SK-N-SH treated with all-trans-retinoic acid at 6 μM for 48 hours (cell line): ENCODE measurements around the gene CEACAM16.

Experiments used
- ARNTL ChIP-seq: fragments of 450-650 bp; formaldehyde crosslinking; IDR thresholded peaks from 2 replicates; pipeline ENCODE4 v1.5.0; 2020; ENCODE audit warnings: low read depth, mild to moderate bottlenecking, moderate library complexity, borderline replicate concordance
- BACH2 ChIP-seq: fragments of 250-450 bp; sonication (Bioruptor Pico); IDR thresholded peaks from 2 replicates; pipeline ENCODE4 v1.9.0; 2021; ENCODE audit warnings: mild to moderate bottlenecking, borderline replicate concordance
- CSDC2 ChIP-seq: fragments of 250-450 bp; sonication (Bioruptor Pico); IDR thresholded peaks from 2 replicates; pipeline ENCODE4 v1.5.0; 2020; ENCODE audit warnings: mild to moderate bottlenecking, moderate library complexity
- GLIS3 ChIP-seq: fragments of 250-450 bp; sonication (Bioruptor Pico); IDR thresholded peaks from 2 replicates; pipeline ENCODE4 v1.5.0; 2020; ENCODE audit warnings: mild to moderate bottlenecking, moderate library complexity
- PPARA ChIP-seq: fragments of 250-450 bp; sonication (Bioruptor Pico); IDR thresholded peaks from 2 replicates; pipeline ENCODE4 v1.5.0; 2020; ENCODE audit warnings: mild to moderate bottlenecking, borderline replicate concordance
- RARB ChIP-seq: fragments of 250-450 bp; sonication (Bioruptor Pico); IDR thresholded peaks from 2 replicates; pipeline ENCODE4 v1.8.0; 2021; ENCODE audit warnings: mild to moderate bottlenecking, moderate library complexity
- TCF4 ChIP-seq: fragments of 250-450 bp; sonication (Bioruptor Pico); IDR thresholded peaks from 2 replicates; pipeline ENCODE4 v1.8.0; 2021; ENCODE audit warnings: mild to moderate bottlenecking, moderate library complexity, borderline replicate concordance
- ZFP3 ChIP-seq: fragments of 250-450 bp; sonication (Bioruptor Pico); IDR thresholded peaks from 2 replicates; pipeline ENCODE4 v1.5.0; 2020; ENCODE audit warnings: mild to moderate bottlenecking, moderate library complexity
- ZFP30 ChIP-seq: fragments of 450-650 bp; formaldehyde crosslinking; IDR thresholded peaks from 2 replicates; pipeline ENCODE4 v1.5.0; 2022; ENCODE audit warnings: mild to moderate bottlenecking, moderate library complexity
- ZNF565 ChIP-seq: fragments of 450-650 bp; formaldehyde crosslinking; conservative IDR thresholded peaks from 2 replicates; pipeline ENCODE4 v1.5.0; 2020; ENCODE audit warnings: low read depth, mild to moderate bottlenecking, moderate library complexity
- TF ChIP-seq, protein P1 (sequence below): fragments of 250-450 bp; sonication (Bioruptor Pico); IDR thresholded peaks from 2 replicates; pipeline ENCODE4 v1.5.1; 2021; ENCODE audit warnings: mild to moderate bottlenecking, moderate library complexity
- TF ChIP-seq, protein P2 (sequence below): fragments of 250-450 bp; sonication (Bioruptor Pico); IDR thresholded peaks from 2 replicates; pipeline ENCODE4 v1.5.1; 2020; ENCODE audit warnings: low read depth, mild to moderate bottlenecking, moderate library complexity
- TF ChIP-seq, protein P3 (sequence below): fragments of 250-450 bp; sonication (Bioruptor Pico); IDR thresholded peaks from 2 replicates; pipeline ENCODE4 v1.5.0; 2020; ENCODE audit warnings: mild to moderate bottlenecking, moderate library complexity

DNA sequence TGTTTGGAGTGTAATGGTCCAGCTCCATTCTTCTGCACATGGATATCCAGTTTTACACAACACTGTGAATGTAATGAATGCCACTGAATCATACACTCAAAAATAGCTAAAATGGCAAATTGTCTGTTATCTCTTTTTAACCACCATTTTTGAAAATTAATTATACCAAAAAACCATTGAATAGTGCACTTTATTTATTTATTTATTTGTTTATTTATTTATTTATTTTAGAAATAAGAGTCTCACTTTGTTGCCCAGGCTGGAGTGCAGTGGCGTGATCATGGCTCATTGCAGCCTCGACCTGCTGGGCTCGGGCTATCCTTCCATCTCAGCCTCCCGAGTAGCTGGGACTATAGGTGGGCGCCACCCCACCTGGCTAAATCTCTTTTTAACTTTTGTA, 35.0 kb upstream of the CEACAM16 start:
- no peak for TF ChIP-seq ARNTL (CRISPR knock-in tag)
- TF ChIP-seq ZFP3 (CRISPR knock-in tag), result no peak
- TF ChIP-seq ZNF565, result no peak
- TF ChIP-seq GLIS3 (CRISPR knock-in tag), result no peak
- no peak for TF ChIP-seq BACH2 (CRISPR knock-in tag)
- TF ChIP-seq, protein P1, sequence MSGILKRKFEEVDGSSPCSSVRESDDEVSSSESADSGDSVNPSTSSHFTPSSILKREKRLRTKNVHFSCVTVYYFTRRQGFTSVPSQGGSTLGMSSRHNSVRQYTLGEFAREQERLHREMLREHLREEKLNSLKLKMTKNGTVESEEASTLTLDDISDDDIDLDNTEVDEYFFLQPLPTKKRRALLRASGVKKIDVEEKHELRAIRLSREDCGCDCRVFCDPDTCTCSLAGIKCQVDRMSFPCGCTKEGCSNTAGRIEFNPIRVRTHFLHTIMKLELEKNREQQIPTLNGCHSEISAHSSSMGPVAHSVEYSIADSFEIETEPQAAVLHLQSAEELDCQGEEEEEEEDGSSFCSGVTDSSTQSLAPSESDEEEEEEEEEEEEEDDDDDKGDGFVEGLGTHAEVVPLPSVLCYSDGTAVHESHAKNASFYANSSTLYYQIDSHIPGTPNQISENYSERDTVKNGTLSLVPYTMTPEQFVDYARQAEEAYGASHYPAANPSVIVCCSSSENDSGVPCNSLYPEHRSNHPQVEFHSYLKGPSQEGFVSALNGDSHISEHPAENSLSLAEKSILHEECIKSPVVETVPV (CRISPR knock-in tag), result no peak
- TF ChIP-seq CSDC2, result no peak
- no peak for TF ChIP-seq RARB (CRISPR knock-in tag)
- TF ChIP-seq, protein P2, sequence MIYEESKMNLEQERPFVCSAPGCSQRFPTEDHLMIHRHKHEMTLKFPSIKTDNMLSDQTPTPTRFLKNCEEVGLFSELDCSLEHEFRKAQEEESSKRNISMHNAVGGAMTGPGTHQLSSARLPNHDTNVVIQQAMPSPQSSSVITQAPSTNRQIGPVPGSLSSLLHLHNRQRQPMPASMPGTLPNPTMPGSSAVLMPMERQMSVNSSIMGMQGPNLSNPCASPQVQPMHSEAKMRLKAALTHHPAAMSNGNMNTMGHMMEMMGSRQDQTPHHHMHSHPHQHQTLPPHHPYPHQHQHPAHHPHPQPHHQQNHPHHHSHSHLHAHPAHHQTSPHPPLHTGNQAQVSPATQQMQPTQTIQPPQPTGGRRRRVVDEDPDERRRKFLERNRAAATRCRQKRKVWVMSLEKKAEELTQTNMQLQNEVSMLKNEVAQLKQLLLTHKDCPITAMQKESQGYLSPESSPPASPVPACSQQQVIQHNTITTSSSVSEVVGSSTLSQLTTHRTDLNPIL (CRISPR knock-in tag), result no peak
- no peak for TF ChIP-seq TCF4
- TF ChIP-seq, protein P3, sequence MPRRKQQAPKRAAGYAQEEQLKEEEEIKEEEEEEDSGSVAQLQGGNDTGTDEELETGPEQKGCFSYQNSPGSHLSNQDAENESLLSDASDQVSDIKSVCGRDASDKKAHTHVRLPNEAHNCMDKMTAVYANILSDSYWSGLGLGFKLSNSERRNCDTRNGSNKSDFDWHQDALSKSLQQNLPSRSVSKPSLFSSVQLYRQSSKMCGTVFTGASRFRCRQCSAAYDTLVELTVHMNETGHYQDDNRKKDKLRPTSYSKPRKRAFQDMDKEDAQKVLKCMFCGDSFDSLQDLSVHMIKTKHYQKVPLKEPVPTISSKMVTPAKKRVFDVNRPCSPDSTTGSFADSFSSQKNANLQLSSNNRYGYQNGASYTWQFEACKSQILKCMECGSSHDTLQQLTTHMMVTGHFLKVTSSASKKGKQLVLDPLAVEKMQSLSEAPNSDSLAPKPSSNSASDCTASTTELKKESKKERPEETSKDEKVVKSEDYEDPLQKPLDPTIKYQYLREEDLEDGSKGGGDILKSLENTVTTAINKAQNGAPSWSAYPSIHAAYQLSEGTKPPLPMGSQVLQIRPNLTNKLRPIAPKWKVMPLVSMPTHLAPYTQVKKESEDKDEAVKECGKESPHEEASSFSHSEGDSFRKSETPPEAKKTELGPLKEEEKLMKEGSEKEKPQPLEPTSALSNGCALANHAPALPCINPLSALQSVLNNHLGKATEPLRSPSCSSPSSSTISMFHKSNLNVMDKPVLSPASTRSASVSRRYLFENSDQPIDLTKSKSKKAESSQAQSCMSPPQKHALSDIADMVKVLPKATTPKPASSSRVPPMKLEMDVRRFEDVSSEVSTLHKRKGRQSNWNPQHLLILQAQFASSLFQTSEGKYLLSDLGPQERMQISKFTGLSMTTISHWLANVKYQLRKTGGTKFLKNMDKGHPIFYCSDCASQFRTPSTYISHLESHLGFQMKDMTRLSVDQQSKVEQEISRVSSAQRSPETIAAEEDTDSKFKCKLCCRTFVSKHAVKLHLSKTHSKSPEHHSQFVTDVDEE (CRISPR knock-in tag), result no peak
- no peak for TF ChIP-seq PPARA (CRISPR knock-in tag)
- TF ChIP-seq ZFP30 (CRISPR knock-in tag), result no peak
